HepG2 (cell line): Measurements from ENCODE around the gene TMCO4. TPM values are rescaled to one million over a fixed set of nuclear protein-coding genes. Genes with fewer than 3 reads are reported as not detected.
A peak's percentile ranks its signal among the peaks of the same experiment; 100 is the strongest.

Experiments
- CEBPB ChIP-seq: IDR thresholded peaks from 2 replicates; pipeline ENCODE4 v1.6.1; 2011; ENCODE audit warnings: low read depth, low read length, improper control_type of control experiment, borderline replicate concordance
- CENPT ChIP-seq: sonication (generic); formaldehyde crosslinking; IDR thresholded peaks from 2 replicates; pipeline ENCODE4 v1.8.0; 2022; ENCODE audit warnings: low read depth, mild to moderate bottlenecking, moderate library complexity, missing genetic modification reagents
- CHD4 ChIP-seq: fragments of 200-600 bp; sonication (generic); IDR thresholded peaks from 2 replicates; pipeline ENCODE4 v1.7.0; 2017; ENCODE audit warnings: mild to moderate bottlenecking, low read length, borderline replicate concordance
- GTF2F1 ChIP-seq: fragments of 150-350 bp; IDR thresholded peaks from 2 replicates; pipeline ENCODE4 v1.6.1; 2014; ENCODE audit warnings: low read length
- KLF13 ChIP-seq: sonication (generic); formaldehyde crosslinking; IDR thresholded peaks from 2 replicates; pipeline ENCODE4 v1.4.0; 2020; ENCODE audit warnings: mild to moderate bottlenecking, missing genetic modification reagents
- MIXL1 ChIP-seq: IDR thresholded peaks from 2 replicates; pipeline ENCODE4 v1.6.1; 2016
- PAWR ChIP-seq: sonication (generic); formaldehyde crosslinking; IDR thresholded peaks from 2 replicates; pipeline ENCODE4 v1.4.0; 2020; ENCODE audit warnings: missing genetic modification reagents, mild to moderate bottlenecking, borderline replicate concordance
- RBM22 ChIP-seq: fragments of 200-400 bp; formaldehyde crosslinking; optimal IDR thresholded peaks from 2 replicates; pipeline ENCODE3; 2017; ENCODE audit warnings: mild to moderate bottlenecking, low read length, moderate library complexity
- SAFB2 ChIP-seq: sonication (generic); formaldehyde crosslinking; IDR thresholded peaks from 2 replicates; pipeline ENCODE4 v1.5.1; 2020; ENCODE audit warnings: missing genetic modification reagents, low read depth, mild to moderate bottlenecking, borderline replicate concordance
- ZNF10 ChIP-seq: sonication (generic); formaldehyde crosslinking; IDR thresholded peaks from 2 replicates; pipeline ENCODE4 v1.4.0; 2020; ENCODE audit warnings: mild to moderate bottlenecking, low read depth, missing genetic modification reagents, borderline replicate concordance
- ZNF329 ChIP-seq: sonication (generic); formaldehyde crosslinking; IDR thresholded peaks from 2 replicates; pipeline ENCODE4 v1.9.0; 2021; ENCODE audit warnings: low read depth, mild to moderate bottlenecking, missing genetic modification reagents
- ZNF558 ChIP-seq: sonication (generic); formaldehyde crosslinking; IDR thresholded peaks from 2 replicates; pipeline ENCODE4 v1.9.0; 2022; ENCODE audit warnings: mild to moderate bottlenecking, missing genetic modification reagents, borderline replicate concordance
- ZNF619 ChIP-seq: sonication (generic); formaldehyde crosslinking; IDR thresholded peaks from 2 replicates; pipeline ENCODE4 v1.4.0; 2020; ENCODE audit warnings: mild to moderate bottlenecking, missing genetic modification reagents
- ZNF709 ChIP-seq: sonication (generic); formaldehyde crosslinking; IDR thresholded peaks from 2 replicates; pipeline ENCODE4 v1.5.0; 2020; ENCODE audit warnings: mild to moderate bottlenecking, missing genetic modification reagents
- ZNF790 ChIP-seq: sonication (generic); formaldehyde crosslinking; IDR thresholded peaks from 2 replicates; pipeline ENCODE4 v1.8.0; 2022; ENCODE audit warnings: missing genetic modification reagents, mild to moderate bottlenecking, borderline replicate concordance
- polyA plus RNA-seq, 8 experiments: library from polyadenylated mRNA; depleted of rRNA in 3 of 8; stranded (reverse) in 7 of 8; unstranded in 1 of 8; fragments of >200 nt; fragmentation: Illumina TruSeq in 4 of 8; extraction: Trizol in 4 of 8; gene quantifications; 2 replicates each; pipeline versions ENCODE4 v1.2.1 to v1.2.3, GENCODE V29; 2011 to 2016; ENCODE audit warnings: low read depth in 4 of 8, missing spikeins in 1 of 8, mixed read lengths in 1 of 8; ENCODE audit not compliant: insufficient read depth in 1 of 8
- total RNA-seq, 5 experiments: library from RNA; depleted of rRNA; stranded (reverse); fragments of >200 nt; fragmentation: Illumina TruSeq; extraction: Trizol; gene quantifications; 2 replicates each; pipeline ENCODE4 v1.2.3, GENCODE V29; 2016; ENCODE audit warnings: low read depth in 1 of 5
- TF ChIP-seq, protein P1 (sequence below): sonication (generic); formaldehyde crosslinking; IDR thresholded peaks from 2 replicates; pipeline ENCODE4 v1.8.1; 2023; ENCODE audit warnings: missing genetic modification reagents, inconsistent platforms, borderline replicate concordance
- TF ChIP-seq, protein P2 (sequence below): sonication (generic); formaldehyde crosslinking; IDR thresholded peaks from 2 replicates; pipeline ENCODE4 v1.4.0; 2020; ENCODE audit warnings: missing genetic modification reagents
- TF ChIP-seq, protein P3 (sequence below): sonication (generic); formaldehyde crosslinking; IDR thresholded peaks from 2 replicates; pipeline ENCODE4 v1.5.0; 2020; ENCODE audit warnings: missing genetic modification reagents
- TF ChIP-seq, protein P4 (sequence below): sonication (generic); formaldehyde crosslinking; IDR thresholded peaks from 2 replicates; pipeline ENCODE4 v1.8.0; 2022; ENCODE audit warnings: missing genetic modification reagents, low read depth, mild to moderate bottlenecking, borderline replicate concordance

The TMCO4 gene
- total and polyA plus RNA-seq, 2 of the 13 experiments (the other 11 are each of a cell fraction or from before 2014, with no cell fraction given), result 2.1 to 4.1 TPM

DNA sequence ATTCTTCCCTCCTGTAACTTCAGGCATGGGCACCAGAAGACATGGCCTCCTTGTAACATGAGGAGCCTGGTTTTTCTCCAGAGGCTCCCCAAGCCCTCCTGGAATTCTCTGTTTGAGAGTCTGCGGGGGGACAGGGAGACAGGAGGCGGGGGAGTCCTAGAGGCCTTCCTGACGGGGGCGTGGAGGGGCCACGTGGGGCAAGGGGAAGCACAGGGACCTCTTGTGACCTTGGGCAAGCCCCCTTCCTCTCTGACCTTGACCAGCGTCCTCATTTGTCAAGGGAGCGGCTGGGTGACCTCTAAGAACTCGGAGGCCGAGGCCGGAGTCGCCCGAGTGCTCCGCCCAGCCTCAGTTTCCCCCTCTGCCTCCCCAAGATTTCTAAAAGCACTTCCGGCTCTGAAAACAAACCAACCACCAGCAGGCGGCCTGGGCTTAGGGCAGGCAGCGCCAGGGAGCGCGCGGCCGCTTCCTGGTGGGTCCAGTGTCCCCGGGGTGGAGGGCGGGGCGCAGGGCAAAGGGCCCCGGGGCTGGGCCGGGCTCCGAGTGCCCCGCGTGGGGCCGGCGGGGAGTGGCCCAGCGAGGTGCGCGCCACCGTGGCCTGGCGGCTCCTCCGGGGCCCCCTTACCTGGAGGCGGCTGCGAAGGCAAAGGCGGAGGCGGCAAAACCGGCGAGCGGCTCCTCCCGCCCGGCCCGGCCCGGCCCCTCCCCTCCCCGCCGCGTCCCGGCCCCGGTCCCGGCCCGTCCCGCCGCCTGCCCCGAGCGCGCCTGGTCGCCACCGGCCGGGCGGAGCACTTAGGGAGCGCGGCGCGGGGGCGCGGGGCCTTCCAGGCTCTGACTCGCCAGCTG lies at the start of gene TMCO4 (continued):
- TF ChIP-seq RBM22 (no peak), ZNF10 (CRISPR knock-in tag) (no peak), SAFB2 (CRISPR knock-in tag) (no peak), CEBPB (no peak), GTF2F1 (no peak), ZNF329 (no peak), MIXL1 (CRISPR knock-in tag) (no peak), CHD4 (no peak), ZNF709 (CRISPR knock-in tag) (no peak), ZNF558 (0 out of 2 replicates have a peak, but pooled peaks have one; percentile 27), KLF13 (CRISPR knock-in tag) (0 out of 2 replicates have a peak, but pooled peaks have one; percentile 45), ZNF790 (CRISPR knock-in tag) (no peak), ZNF619 (CRISPR knock-in tag) (no peak), CENPT (CRISPR knock-in tag) (no peak), PAWR (CRISPR knock-in tag) (no peak)
- TF ChIP-seq, protein P1, sequence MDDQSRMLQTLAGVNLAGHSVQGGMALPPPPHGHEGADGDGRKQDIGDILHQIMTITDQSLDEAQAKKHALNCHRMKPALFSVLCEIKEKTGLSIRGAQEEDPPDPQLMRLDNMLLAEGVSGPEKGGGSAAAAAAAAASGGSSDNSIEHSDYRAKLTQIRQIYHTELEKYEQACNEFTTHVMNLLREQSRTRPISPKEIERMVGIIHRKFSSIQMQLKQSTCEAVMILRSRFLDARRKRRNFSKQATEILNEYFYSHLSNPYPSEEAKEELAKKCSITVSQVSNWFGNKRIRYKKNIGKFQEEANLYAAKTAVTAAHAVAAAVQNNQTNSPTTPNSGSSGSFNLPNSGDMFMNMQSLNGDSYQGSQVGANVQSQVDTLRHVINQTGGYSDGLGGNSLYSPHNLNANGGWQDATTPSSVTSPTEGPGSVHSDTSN (CRISPR knock-in tag), result no peak
- TF ChIP-seq, protein P2, sequence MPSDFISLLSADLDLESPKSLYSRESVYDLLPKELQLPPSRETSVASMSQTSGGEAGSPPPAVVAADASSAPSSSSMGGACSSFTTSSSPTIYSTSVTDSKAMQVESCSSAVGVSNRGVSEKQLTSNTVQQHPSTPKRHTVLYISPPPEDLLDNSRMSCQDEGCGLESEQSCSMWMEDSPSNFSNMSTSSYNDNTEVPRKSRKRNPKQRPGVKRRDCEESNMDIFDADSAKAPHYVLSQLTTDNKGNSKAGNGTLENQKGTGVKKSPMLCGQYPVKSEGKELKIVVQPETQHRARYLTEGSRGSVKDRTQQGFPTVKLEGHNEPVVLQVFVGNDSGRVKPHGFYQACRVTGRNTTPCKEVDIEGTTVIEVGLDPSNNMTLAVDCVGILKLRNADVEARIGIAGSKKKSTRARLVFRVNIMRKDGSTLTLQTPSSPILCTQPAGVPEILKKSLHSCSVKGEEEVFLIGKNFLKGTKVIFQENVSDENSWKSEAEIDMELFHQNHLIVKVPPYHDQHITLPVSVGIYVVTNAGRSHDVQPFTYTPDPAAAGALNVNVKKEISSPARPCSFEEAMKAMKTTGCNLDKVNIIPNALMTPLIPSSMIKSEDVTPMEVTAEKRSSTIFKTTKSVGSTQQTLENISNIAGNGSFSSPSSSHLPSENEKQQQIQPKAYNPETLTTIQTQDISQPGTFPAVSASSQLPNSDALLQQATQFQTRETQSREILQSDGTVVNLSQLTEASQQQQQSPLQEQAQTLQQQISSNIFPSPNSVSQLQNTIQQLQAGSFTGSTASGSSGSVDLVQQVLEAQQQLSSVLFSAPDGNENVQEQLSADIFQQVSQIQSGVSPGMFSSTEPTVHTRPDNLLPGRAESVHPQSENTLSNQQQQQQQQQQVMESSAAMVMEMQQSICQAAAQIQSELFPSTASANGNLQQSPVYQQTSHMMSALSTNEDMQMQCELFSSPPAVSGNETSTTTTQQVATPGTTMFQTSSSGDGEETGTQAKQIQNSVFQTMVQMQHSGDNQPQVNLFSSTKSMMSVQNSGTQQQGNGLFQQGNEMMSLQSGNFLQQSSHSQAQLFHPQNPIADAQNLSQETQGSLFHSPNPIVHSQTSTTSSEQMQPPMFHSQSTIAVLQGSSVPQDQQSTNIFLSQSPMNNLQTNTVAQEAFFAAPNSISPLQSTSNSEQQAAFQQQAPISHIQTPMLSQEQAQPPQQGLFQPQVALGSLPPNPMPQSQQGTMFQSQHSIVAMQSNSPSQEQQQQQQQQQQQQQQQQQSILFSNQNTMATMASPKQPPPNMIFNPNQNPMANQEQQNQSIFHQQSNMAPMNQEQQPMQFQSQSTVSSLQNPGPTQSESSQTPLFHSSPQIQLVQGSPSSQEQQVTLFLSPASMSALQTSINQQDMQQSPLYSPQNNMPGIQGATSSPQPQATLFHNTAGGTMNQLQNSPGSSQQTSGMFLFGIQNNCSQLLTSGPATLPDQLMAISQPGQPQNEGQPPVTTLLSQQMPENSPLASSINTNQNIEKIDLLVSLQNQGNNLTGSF (CRISPR knock-in tag), result no peak
- TF ChIP-seq, protein P3, sequence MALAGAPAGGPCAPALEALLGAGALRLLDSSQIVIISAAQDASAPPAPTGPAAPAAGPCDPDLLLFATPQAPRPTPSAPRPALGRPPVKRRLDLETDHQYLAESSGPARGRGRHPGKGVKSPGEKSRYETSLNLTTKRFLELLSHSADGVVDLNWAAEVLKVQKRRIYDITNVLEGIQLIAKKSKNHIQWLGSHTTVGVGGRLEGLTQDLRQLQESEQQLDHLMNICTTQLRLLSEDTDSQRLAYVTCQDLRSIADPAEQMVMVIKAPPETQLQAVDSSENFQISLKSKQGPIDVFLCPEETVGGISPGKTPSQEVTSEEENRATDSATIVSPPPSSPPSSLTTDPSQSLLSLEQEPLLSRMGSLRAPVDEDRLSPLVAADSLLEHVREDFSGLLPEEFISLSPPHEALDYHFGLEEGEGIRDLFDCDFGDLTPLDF (CRISPR knock-in tag), result no peak
- TF ChIP-seq, protein P4, sequence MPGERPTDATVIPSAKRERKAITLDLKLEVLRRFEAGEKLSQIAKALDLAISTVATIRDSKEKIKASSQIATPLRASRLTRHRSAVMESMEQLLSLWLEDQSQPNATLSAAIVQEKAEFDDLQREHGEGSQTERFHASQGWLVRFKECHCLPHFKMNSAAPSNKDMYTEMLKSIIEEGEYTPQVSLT, result no peak
